ENCODE measurements around the gene DES.
"Not testable (repeated sequence)": the region's sequence is repeated elsewhere in the genome, so short reads cannot be mapped to it uniquely, and the experiment has no call there.

DES gene

GRCh38 chr2:219385958-219386520 is 32.1 kb upstream of the DES start:
- no peak overlapping the region for H3K4me3 ChIP-seq
- peaks cover 11% of the 10 kb centered on the region; the same call in 1 of the 2 replicates for H3K36me3 ChIP-seq (ENCODE audit: insufficient read depth, low read length)
- TF ChIP-seq POLR2AphosphoS5 (IDR thresholded peaks at IDR 0.05; ENCODE audit: borderline replicate concordance, low read depth, low read length): no peak
- no peak for TF ChIP-seq EZH2 (IDR thresholded peaks at IDR 0.05)
- TF ChIP-seq FOXP2 (optimal IDR thresholded peaks at IDR 0.05; ENCODE audit: control extremely low read depth, extremely low read length, insufficient read depth): no peak
- no peaks in the 10 kb centered on the region for H3K9me3 ChIP-seq (ENCODE audit: low read depth, low read length)
- H3K9ac ChIP-seq (ENCODE audit: insufficient read length): no peak overlapping the region
- H3K27ac ChIP-seq: no peak overlapping the region
- no peak for DNase-seq (ENCODE audit: low read depth, low spot score)

DNA sequence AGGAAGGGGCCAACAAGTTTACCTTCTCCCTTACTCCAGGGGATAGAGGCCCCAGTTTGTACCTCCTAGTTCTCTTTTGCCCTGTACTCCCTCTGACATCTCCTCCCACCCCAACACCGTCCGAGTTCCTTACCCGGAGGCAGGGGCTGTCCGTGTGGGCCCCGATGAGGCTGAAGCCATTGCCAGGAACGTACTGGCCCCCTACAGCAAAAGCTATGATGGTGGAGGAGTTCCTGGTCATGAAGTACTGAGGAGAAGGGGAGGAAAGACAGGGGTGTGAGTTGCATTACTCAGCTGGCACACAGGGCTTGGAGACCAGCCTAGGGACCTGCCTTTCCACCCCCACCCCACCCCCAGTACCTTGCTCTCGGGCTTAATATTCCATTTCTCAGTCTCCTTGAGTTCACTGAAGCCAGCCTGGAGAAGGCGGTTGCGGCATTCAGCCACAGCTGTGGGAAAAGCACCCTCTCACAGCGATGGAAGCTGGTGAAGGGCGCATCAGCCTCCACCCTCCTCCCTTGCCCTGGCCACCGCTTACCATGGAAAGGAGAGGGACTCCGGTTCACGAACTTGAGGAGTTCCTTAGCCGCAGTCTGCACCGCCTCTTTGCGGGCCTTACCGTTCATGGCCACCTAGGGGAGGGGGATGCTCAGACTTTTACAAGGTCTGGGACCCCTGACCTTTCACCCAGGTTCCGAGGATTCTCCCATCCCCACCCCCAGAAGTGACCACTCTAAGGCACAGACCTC is 31.5 kb upstream of the DES start:
- H3K36me3 ChIP-seq (ENCODE audit: insufficient read depth, low read length): peaks cover 11% of the 10 kb centered on the region; the same call in 1 of the 2 replicates
- H3K9ac ChIP-seq (ENCODE audit: insufficient read length): peak overlapping the region; percentile 81
- TF ChIP-seq EZH2 (IDR thresholded peaks at IDR 0.05) (no peak), POLR2AphosphoS5 (IDR thresholded peaks at IDR 0.05; ENCODE audit: borderline replicate concordance, low read depth, low read length) (no peak), FOXP2 (optimal IDR thresholded peaks at IDR 0.05; ENCODE audit: control extremely low read depth, extremely low read length, insufficient read depth) (no peak)
- DNase-seq (ENCODE audit: low read depth, low spot score): no peak
- H3K4me3 ChIP-seq: peak overlapping the region; percentile 87
- no peaks in the 10 kb centered on the region for H3K9me3 ChIP-seq (ENCODE audit: low read depth, low read length)
- H3K27ac ChIP-seq: no peak overlapping the region

DNA sequence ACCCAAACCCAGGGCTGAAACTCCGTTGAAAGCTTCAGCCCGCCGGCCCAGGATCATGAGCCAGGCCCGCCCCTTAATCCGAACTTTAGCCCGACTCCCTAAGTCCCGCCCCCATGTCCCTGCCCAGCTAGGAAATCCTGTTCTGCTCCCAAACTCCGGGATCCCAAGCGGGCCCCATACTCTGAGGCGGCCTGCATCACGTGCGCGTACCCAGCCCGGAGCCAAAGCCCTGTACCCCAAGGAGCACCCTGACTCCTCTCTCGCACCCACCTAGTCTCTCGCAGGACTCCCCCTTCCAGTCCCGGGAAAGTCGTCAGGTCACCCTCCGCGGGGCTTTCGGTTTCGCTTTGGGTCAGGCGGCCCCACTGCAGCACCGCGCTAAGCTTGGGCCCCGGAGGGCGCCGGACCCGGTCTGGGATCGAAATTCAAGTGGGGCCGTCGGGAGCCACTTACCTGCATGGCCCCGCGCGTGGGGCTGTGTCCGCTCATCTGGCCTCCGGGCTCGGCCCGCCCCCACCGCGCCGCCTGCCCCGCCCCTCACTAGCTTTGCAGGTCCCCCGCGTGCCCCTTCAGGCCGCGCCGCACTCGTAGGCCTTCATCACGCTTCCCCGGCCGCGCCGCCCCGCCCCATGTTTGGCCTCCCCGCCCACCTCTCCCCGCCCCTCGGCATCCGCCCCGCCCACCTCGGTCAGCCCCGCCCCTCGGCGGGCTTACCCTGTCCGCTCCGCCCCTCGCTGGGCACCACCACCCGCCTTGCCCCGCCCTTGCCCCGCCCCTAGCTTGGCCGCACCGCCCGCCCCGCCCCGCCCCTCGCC is 30.7 kb upstream of the DES start, which contains the start of gene DNPEP:
Gene DNPEP (minus strand): TSS at position 607 of the 815 bp plus-strand sequence. CDS start 118 bp downstream, at position 489.
- H3K27ac ChIP-seq: peak within 1 kb of the TSS; percentile 71
- peak within 1 kb of the TSS; percentile 81 for H3K9ac ChIP-seq (ENCODE audit: insufficient read length)
- H3K36me3 ChIP-seq (ENCODE audit: insufficient read depth, low read length): peaks cover 11% of the 10 kb centered on the region; the same call in 1 of the 2 replicates
- peak within 1 kb of the TSS; percentile 87 for H3K4me3 ChIP-seq
- DNase-seq (ENCODE audit: low read depth, low spot score): no peak
- no peak for TF ChIP-seq POLR2AphosphoS5 (IDR thresholded peaks at IDR 0.05; ENCODE audit: borderline replicate concordance, low read depth, low read length)
- TF ChIP-seq EZH2 (IDR thresholded peaks at IDR 0.05): no peak
- TF ChIP-seq FOXP2 (optimal IDR thresholded peaks at IDR 0.05; ENCODE audit: control extremely low read depth, extremely low read length, insufficient read depth): no peak
- H3K9me3 ChIP-seq (ENCODE audit: low read depth, low read length): no peaks in the 10 kb centered on the region

- no peaks in the 10 kb centered on the region for H3K9me3 ChIP-seq (ENCODE audit: low read depth, low read length)
- peaks cover 11% of the 10 kb centered on the region; the same call in 1 of the 2 replicates for H3K36me3 ChIP-seq (ENCODE audit: insufficient read depth, low read length)
- no peak for DNase-seq (ENCODE audit: low read depth, low spot score)
- peak overlapping the region; percentile 34 for H3K9ac ChIP-seq (ENCODE audit: insufficient read length)
- H3K27ac ChIP-seq: peak overlapping the region; percentile 71; the same call in 1 of the 2 replicates
- H3K4me3 ChIP-seq: peak overlapping the region; percentile 72
- TF ChIP-seq EZH2 (IDR thresholded peaks at IDR 0.05) (no peak), FOXP2 (optimal IDR thresholded peaks at IDR 0.05; ENCODE audit: control extremely low read depth, extremely low read length, insufficient read depth) (no peak), POLR2AphosphoS5 (IDR thresholded peaks at IDR 0.05; ENCODE audit: borderline replicate concordance, low read depth, low read length) (no peak)
Observed at GRCh38 chr2:219388121-219388906, 29.9 kb upstream of the DES start.

GRCh38 chr2:219388907-219389156 is 29.3 kb upstream of the DES start:
- no peak for DNase-seq (ENCODE audit: low read depth, low spot score)
- no peak for TF ChIP-seq FOXP2 (optimal IDR thresholded peaks at IDR 0.05; ENCODE audit: control extremely low read depth, extremely low read length, insufficient read depth)
- TF ChIP-seq POLR2AphosphoS5 (IDR thresholded peaks at IDR 0.05; ENCODE audit: borderline replicate concordance, low read depth, low read length): no peak
- TF ChIP-seq EZH2 (IDR thresholded peaks at IDR 0.05): no peak
- peak overlapping the region; percentile 72 for H3K4me3 ChIP-seq
- H3K27ac ChIP-seq: peak overlapping the region; percentile 71; the same call in 1 of the 2 replicates
- H3K9ac ChIP-seq (ENCODE audit: insufficient read length): peak overlapping the region; percentile 34
- H3K9me3 ChIP-seq (ENCODE audit: low read depth, low read length): no peaks in the 10 kb centered on the region
- H3K36me3 ChIP-seq (ENCODE audit: insufficient read depth, low read length): peaks cover 11% of the 10 kb centered on the region; the same call in 1 of the 2 replicates

DNA sequence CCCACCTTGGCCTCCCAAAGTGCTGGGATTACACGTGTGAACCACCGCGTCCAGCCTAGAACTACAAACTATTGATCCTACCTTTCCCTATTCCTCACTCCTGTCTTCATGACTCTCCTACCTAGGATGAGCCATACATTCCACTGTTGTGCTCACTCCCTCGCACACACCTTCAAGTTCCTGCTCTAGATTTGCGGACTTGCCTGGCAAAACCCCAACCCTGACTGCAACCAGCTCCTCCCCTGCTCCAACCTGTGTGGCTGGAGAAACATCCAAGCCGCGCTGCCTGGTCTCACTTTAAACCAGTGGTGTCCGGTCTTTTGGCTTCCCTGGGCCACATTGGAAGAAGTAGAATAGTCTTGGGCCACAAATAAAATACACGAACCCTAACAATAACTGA is 25.4 kb upstream of the DES start:
- no peak for TF ChIP-seq FOXP2 (optimal IDR thresholded peaks at IDR 0.05; ENCODE audit: control extremely low read depth, extremely low read length, insufficient read depth)
- no peak for TF ChIP-seq POLR2AphosphoS5 (IDR thresholded peaks at IDR 0.05; ENCODE audit: borderline replicate concordance, low read depth, low read length)
- TF ChIP-seq EZH2 (IDR thresholded peaks at IDR 0.05): no peak
- Histone ChIP-seq H3K9me3 (ENCODE audit: low read depth, low read length) (no peaks in the 10 kb centered on the region), H3K4me3 (no peak overlapping the region), H3K27ac (no peak overlapping the region), H3K9ac (ENCODE audit: insufficient read length) (no peak overlapping the region), H3K36me3 (ENCODE audit: insufficient read depth, low read length) (no peaks in the 10 kb centered on the region)
- no peak for DNase-seq (ENCODE audit: low read depth, low spot score)

DNA sequence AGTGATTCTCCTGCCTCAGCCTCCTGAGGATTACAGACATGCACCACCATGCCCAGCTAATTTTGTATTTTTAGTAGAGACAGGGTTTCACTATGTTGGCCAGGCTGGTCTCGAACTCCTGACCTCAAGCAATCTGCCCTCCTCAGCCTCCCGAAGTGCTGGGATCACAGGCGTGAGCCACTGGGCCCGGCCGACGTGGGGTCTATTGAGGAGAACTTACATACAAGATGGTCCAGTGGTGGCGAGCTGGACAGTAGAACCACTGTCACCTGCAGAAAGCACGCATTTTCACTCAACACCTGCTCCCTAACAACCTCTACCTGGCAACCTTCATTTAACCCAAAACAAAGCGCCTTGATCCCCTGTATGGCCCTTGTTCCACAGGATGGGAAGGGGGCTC is 23.1 kb upstream of the DES start:
- not testable (repeated sequence) for DNase-seq (ENCODE audit: low read depth, low spot score); H3K27ac ChIP-seq; H3K4me3 ChIP-seq; H3K9me3 ChIP-seq (ENCODE audit: low read depth, low read length); H3K36me3 ChIP-seq (ENCODE audit: insufficient read depth, low read length); H3K9ac ChIP-seq (ENCODE audit: insufficient read length)

GRCh38 chr2:219395609-219396008 is 22.6 kb upstream of the DES start:
- H3K9ac ChIP-seq (ENCODE audit: insufficient read length): no peak overlapping the region
- no peak for DNase-seq (ENCODE audit: low read depth, low spot score)
- H3K27ac ChIP-seq: no peak overlapping the region
- no peaks in the 10 kb centered on the region for H3K36me3 ChIP-seq (ENCODE audit: insufficient read depth, low read length)
- TF ChIP-seq POLR2AphosphoS5 (IDR thresholded peaks at IDR 0.05; ENCODE audit: borderline replicate concordance, low read depth, low read length): no peak
- no peak for TF ChIP-seq EZH2 (IDR thresholded peaks at IDR 0.05)
- TF ChIP-seq FOXP2 (optimal IDR thresholded peaks at IDR 0.05; ENCODE audit: control extremely low read depth, extremely low read length, insufficient read depth): no peak
- no peaks in the 10 kb centered on the region for H3K9me3 ChIP-seq (ENCODE audit: low read depth, low read length)
- no peak overlapping the region for H3K4me3 ChIP-seq
